Esophagus muscularis mucosa (tissue), 3 donors: ENCODE results near the gene FLII.

ENCODE experiments used
- POLR2A ChIP-seq: fragments of 450-650 bp; IDR thresholded peaks from one replicate; pipeline ENCODE4 v1.6.1; 2017; ENCODE audit warnings: antibody characterized with exemption, moderate library complexity, mild to moderate bottlenecking, low read depth
- TF ChIP-seq, protein P1 (sequence below), 3 experiments: fragments of 200-600 bp in 2 of 3; fragments of 450-650 bp in 1 of 3; sonication (generic) in 2 of 3; IDR thresholded peaks; one replicate each; pipeline ENCODE4 v1.5.1; 2017 to 2019; ENCODE audit warnings: antibody characterized with exemption in 3 of 3, mild to moderate bottlenecking in 2 of 3, moderate library complexity in 1 of 3

DNA sequence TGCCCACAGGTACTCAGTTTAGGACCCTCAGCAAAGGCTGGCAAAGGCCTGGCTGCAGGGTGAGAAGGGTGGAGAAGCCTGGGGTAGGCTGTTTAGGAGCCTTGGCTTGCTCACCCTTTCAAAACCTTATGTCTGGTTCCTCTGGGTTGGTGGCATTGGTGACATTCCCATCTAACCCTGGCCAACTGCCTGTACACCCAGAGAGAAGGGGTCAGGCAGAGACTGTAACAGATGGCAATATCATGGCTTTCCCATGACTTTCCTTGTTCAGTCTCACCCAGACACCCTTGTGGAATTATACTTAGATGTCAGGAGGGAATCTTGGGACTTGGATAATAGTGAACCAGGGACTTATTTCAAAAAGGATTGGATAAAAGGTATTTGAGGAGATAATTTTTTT lies 51.6 kb downstream of the FLII start:
- no peak for TF ChIP-seq POLR2A
- TF ChIP-seq, protein P1, sequence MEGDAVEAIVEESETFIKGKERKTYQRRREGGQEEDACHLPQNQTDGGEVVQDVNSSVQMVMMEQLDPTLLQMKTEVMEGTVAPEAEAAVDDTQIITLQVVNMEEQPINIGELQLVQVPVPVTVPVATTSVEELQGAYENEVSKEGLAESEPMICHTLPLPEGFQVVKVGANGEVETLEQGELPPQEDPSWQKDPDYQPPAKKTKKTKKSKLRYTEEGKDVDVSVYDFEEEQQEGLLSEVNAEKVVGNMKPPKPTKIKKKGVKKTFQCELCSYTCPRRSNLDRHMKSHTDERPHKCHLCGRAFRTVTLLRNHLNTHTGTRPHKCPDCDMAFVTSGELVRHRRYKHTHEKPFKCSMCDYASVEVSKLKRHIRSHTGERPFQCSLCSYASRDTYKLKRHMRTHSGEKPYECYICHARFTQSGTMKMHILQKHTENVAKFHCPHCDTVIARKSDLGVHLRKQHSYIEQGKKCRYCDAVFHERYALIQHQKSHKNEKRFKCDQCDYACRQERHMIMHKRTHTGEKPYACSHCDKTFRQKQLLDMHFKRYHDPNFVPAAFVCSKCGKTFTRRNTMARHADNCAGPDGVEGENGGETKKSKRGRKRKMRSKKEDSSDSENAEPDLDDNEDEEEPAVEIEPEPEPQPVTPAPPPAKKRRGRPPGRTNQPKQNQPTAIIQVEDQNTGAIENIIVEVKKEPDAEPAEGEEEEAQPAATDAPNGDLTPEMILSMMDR (IDR thresholded peaks at IDR 0.05) = no peak
